Smooth muscle cell of the brain vasculature (primary cell): ENCODE results near the gene TMOD2.

ENCODE experiments used
- DNase-seq: peaks from one replicate; pipeline ENCODE4 v3.0.0-alpha.2; 2012; ENCODE audit warnings: low read depth, low spot score

TMOD2 gene

DNA sequence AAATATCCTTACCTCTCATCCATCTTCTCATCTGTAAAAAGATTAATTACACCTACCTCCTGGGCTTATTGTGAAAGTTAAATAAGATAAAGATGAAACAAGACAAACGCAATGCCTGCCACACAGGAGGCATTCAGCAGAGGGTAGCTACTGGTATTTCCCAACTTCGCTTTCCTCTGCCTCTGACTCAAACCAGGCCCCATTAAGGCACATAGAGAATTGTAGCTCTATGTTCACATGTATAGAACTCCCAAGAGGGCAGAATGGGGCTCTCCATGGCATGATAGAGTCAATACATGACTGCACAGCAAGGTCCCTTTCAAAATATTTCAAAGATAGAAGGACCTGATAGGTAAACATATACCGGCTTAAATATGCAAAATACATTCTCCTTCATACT, 15.3 kb upstream of the TMOD2 start:
- DNase-seq, result no peak

DNA sequence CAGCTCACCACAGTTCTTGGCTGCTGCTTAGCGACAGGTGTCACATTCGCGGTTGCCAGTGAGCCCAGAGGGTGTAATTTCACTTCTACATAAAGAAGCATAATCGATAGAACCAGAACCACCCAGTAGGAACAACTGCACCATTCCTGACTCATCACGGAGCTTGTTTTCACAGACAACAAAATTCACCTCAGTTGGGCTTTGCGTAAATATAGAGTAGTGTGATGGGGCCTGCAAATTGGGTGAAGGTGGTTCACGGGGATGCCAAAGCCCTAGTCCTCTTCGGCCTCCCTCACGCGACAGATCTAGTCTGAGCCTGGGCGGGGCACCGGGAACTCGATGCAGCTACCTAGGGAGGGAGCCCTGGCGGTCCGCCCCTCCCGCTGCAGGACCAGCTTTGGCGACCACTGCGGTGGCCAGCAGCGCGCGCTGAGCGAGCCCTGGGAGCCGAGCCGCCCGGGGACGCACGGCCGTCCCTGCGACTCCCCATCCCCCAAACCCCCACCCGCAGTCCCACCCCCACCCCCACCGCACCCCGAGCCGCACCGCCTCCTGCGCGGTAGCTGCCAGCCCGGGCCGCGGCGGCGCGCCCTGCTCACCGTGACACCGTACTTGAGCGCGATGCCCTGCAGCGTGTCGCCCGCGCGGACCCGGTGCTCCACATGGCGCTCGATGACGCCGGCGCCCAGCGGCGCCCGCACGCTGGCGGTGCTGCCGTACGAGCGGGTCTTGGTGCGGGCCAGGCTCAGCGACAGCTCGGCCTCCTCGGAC, 14.5 kb upstream of the TMOD2 start:
- DNase-seq, result no peak

DNA sequence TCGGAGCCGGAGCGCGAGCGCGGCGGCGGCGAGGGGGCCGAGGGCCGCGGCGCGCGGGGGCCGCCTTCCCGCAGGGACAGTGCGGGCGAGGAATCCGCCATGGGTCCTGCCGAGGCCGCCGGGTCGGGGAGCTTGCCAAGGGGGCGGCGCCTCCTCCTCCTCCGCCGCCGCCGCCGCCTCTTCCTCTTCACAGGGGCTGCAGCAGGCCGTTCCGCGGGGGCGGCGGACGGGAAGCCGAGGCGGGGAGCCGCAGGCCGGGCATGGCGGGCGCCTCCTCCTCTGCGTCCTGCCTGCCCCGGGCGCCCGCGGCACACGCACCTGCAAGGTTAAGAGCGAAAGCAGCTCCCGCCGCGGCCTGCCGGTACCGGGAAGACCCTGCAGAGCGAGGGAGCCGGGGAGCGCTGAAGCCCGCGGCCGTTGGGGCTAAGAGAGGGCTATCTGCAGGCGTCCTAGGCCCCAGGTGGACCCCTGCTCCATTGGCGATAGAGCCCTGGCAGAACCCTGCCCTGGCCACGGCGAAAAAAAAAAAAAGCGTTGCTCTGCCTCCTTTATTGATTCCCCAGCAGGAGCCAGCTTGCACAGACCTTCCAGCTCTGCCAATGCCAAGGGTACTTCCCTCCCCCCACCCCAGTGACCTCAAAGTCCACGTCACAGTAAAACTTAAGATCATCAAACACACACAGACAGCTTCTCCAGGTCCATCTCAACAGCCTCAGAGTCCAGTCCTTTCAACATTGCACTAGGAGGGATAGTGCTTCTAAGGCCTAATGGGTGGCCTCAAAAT, 13.7 kb upstream of the TMOD2 start, which contains the start of gene LYSMD2:
LYSMD2 (minus strand) TSS at position 134 of the 784 bp plus-strand sequence; CDS start at position 101, 33 bp downstream.
- no peak for DNase-seq

DNA sequence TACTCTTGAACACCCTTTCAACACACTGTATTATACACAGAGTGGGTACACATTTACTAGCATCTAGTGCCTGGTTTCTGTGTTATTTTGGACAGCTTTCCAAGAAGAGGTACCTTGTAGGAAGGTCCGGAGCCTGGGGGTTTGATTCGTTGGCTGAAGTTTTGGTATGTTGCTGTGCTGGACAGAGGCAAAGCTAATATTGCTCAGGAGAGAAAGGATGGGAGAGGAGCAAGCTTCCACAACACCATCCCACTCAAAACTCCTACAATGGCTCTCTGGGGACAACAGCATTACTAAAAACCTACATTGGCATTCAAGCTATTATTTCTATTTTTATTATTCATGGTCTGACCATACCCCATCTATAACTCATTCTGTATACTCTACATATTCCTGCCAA, 12.8 kb upstream of the TMOD2 start:
- DNase-seq, result no peak

DNA sequence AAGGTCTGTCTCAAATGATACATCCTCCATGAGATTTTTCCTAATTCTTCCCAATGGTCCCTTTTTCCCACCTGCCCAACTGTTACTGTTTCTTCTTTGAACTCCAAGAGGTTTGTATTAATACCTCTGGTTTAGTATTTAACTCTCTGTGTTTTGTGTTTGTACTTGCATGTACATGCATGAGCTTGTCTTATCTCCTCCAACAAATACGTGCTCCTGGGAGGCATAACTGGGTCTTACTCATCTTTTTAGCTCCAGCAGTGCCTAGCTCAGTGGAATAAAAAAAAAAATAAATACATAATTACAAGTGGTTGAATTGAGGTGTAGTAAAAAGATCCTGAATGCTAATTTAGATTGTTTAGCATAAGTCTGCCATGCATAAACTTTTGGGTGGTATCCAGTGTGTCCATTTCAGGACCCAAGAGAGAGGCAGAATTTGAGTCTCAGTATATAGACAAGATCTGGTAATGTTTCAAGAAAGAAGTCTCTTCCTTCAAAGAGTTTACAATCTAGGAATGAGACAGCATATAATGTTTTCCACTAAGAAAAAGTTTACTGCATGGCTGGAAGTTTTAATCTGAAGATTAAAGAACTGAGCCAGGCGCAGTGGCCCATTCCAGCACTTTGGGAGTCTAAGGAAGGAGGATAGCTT, 12.2 kb upstream of the TMOD2 start:
- no peak for DNase-seq

DNA sequence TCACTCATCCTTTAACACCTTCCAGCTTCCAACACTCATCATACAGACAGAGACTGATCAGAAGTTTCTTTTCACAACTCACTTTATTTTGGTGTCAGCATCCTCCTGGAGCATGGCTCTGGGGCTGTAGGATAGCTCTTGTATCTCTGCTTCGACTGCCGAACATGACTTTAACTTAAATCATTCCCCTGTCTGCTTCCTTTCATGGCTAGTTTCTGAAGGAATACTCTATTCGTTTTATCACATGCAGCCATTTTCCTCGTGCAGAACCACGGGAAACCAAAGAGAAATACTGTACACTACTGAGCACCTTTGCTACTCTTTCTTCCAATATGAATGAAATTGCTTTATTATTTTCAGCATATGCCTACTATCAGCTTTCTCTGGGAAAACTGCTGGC, 2.1 kb upstream of the TMOD2 start:
- no peak for DNase-seq

DNA sequence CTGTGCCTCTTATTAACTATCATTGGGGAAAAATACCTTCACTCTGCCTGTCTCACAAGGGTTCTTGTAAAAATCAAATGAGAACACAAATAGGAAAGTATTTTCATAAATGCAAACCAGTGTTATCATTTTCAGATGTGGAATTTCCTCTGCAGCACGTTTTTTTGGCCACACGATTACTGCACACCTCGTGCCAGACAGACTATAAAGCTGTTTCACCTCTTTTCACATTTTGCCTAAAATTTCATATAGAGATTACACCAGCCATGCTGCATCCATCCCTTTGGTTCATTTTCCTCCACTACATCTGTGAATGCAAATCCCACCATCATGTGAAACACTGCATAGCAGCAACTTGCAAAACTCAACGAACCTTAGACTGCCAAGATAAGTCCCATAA, 1.2 kb upstream of the TMOD2 start:
- no peak for DNase-seq

DNA sequence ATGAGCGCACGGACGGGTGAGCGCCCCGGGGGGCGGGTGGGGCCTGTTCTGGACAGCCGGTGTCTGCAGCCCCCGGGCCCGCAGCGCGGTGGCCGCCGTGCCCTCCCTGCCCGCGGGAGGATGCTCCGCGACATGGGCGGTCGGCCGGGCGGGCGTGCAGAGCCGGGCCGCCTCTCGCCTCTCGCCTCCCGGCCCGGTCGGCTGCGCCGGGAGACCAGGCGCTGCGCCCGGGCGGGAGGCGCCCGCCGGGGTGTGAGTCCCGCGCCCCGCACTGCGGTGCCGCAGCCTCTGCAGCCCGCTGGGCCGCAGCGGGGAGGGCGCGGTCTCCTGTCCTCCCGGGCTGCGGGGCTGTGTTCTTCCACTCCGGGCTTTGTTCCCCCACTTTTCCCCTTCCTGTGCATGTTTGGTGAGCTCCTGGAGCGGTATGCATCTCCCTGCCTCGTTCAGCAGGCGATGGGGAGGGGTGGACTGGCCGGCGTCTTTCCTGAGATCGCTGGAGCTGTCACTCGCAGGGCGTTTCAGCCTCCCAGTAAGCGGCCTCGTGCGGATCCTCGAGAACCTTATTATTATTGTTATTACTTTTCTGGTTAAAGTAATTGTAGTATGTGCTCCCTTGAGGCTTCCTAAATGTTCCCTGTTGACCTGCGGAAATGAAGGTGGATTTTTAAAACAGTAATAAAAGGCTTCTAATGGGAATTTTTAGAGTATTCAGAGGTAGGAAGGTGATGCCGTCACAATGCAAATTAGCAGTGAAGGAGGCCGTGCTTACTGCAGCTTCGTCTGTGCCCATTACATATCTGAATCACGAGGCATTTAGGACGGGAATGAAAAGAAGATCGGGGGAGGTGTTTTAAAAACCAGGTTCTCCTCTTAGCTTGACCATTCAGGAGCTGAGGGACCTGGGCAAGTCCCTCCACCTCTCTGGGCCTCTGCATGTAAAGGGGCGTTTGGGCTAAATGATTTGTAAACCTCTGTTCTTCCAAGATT, 593 bp downstream of the TMOD2 start:
- no peak for DNase-seq

DNA sequence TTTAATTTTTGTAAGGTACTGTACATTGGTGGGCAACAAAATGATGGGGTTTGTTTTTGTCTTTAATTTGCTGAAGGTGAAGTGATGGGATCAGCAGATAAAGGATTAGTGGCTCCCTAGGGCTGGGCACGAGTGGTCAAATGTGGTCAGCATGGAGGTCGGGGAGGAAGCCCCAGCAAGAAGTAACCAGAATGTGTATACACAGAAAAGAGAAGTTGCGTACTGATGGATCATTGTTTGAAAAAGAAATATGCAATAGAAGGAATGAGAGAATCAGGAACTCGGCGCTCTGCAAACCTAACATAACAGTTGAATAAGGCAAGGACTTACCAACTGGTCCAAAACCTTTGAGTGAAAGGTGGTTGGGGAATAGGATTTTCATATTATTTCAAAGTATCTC, 1.5 kb downstream of the TMOD2 start:
- DNase-seq, result no peak

DNA sequence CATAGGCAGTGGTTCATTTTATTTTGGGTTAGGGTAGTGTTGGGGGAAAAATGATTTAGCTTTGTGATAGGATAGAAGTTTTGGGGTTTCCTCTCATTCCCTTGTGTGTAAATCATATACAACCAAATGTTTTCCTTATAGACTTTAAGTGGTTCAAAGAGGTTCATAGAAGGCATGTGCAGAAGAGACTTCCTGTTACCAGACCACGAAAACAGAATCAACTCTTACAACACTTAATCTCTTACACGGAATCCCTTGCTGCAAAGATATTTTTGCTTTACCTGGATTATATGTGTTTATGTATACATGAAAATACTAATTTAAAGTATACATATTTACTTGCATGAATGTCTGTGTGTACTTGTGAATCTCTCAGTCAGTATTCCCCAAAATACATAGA, 2.9 kb downstream of the TMOD2 start:
- DNase-seq, result no peak

DNA sequence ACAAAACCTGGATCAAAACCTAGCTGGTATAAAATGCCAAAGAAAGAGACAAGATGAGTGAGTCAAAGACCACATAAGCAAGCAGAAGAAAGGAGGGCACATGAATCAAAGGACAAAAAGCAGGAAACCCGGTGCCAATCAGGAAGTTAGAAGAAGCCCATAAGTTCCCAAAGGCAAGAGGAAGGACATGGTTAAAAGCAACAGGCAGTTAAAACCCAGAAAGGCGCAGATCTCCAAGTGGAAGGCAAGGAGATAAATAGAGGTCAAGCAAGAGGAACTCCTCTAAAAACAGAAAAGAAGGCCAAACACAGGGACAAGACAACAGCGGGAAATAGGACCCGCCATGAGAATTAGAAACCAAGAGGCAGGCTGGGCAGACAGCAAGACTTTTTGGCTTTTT, 4.4 kb downstream of the TMOD2 start:
- no peak for DNase-seq

DNA sequence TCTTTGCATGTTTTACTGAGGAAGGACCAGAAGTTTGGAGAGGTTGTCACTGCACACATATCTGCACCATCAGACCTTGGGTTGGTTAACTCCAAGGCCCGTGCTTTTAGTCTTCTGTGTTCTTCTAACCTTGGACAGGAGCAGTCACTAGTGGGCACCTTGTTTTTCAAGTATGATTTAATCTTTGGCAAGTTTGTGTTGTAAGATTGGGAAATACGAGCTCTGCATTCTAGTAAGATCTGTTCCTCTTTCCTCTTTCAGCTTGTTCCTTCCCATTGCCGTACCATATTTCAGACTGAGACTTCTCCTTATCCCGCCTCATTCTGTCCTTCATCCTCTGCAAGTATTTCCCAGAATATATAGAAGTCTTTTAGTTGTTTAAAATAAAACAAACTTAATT, 5.1 kb downstream of the TMOD2 start:
- DNase-seq, result no peak

DNA sequence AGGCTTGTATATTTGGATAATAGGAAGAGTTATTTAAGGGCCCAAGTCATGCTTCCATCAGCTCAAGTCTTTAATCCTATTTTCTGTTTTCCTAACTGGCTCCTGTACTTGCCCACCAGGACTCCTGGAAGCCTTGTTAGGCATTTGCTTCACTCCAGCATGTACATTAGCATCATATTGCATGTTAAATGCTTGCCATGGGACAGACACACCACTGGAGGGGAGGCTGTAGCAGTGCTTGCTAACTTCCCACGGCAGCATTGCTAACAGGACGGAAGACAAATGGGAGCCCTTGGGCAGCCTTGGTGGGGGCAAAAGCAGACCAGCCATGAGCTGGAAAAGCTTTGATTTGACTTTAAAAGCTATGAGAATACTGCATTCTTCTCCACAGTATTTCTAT, 6.1 kb downstream of the TMOD2 start:
- DNase-seq, result no peak

DNA sequence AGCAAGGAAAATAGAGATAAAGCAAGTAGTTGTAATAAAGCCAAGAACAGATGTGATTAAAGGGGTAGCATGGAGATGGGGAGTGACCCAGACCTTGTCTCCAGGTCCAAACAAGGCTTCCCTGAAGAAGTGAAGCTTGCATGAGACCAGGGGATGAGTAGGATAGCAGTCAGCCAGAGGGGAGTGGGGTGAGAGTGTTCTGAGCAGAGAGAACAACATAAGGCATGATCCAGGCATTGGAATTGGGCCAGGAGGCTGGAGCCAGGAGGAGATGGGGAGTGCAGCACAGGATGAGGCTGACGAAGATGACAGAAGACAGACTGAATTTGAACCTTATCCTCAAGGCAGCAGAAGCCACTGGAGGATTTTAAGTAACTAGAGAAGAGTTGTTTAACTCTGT, 7.2 kb downstream of the TMOD2 start:
- DNase-seq, result no peak

DNA sequence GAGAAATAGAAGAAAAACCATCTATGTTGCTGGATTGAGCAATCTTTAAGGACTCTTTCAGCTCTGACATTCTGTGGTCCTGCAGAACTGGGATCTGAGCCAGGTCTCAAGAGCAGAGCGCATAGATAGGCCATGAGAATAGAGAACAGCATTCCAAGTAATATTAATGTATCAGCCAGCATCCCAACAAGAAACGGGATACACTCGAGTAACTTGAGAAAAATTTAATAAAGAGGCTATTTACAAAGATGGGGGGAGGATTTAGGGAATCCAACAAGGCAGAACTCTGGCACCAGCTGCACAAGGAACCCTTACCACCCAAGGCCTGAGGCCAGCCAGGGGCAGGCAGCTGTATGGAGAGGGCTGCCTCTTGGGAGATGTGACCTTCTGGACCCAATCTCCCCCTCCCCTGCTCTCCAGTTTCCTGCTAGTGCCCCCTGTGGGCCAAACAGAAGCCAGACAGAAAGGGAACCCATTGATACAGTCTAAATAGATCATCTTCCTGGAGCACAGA, 8.2 kb downstream of the TMOD2 start:
- DNase-seq, result peak; percentile 69

DNA sequence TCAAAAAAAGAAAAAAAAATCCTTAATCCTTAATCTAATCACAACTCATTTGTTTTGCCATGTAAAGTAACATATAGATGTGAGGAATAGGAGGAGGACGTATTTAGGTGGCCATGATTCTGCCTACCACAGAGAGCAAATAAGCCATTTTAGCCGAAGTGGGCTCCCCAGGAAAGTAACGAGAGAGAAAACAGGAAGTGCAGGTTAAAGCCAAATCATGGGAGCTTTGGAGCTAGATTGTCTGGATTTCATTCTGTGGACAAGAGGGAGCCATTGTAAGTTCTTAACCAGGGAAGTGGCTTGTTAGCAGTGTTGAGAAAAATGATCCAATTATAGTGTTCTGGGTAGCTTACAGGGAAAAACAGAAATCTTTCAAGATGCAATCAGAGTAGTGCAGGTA, 9.4 kb downstream of the TMOD2 start:
- no peak for DNase-seq

DNA sequence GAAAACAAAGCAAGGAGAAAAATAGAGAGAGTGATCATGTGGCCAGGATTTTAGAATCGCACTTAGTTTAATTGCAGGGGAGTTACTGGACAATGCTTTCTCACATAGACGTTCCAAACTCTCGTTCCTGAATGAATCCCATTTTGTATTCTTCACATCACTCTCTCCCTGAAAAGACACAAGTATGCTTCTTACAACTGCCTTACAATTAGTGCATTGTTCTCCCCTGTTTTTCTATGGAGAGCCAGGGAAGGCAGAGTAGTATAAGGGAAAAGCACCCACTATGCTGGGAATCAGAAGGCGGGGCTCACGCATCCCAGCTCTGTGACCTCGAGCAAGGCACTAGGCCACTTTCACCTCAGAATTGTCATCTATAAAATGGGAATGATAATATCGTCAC, 14.4 kb downstream of the TMOD2 start:
- DNase-seq, result no peak

DNA sequence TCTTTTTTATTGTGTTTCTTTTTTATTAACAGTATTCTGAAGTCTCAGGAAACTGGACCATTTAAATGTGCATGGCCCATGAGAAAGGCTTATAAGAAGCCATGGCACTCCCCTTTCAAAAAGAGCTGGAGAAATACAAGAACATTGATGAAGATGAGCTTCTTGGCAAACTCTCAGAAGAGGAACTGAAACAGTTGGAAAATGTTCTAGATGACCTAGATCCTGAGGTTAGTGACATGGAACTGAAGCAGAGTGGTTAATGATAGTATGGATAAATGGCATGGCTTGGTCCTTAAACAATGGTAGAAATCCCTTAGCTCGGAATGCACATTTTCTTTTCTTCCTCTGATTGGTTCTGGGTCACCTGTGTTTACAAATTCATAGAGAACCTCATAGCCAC, 14.9 kb downstream of the TMOD2 start:
- DNase-seq, result no peak

DNA sequence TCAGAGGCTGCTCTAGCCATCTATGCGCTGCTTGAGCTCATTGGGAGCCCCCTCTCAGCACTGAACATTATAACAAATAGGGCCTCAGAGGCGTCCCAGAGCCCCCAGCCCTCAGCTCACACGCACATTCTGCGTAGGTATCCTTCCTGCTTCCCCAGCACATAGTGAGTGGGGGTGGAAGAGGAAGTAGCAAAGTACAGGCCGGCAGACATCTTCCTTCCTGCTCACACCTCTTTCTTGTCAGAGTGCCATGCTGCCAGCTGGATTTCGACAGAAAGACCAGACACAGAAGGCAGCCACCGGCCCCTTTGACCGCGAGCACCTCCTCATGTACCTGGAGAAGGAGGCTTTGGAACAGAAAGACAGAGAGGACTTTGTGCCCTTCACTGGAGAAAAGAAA, 16.6 kb downstream of the TMOD2 start:
- DNase-seq, result no peak

DNA sequence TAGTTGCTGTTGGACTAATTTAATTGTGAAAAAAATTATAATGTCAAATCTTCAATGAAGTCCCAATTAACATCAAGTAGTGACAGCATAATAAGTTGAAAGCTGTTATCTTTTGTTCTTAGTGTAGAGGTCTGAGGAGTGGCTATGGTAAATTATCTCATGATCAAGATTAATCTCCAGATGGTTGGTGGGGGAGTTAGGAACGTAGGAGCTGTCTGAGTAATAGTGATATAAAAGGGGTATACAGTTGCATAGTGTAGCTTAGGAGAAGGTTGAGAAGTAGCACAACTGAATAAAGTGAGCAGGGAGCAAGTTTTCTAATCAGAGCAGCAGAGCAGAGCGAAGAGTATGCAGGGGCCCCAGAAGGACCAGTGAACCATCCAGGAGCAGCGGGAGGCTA, 19.5 kb downstream of the TMOD2 start:
- DNase-seq, result no peak

DNA sequence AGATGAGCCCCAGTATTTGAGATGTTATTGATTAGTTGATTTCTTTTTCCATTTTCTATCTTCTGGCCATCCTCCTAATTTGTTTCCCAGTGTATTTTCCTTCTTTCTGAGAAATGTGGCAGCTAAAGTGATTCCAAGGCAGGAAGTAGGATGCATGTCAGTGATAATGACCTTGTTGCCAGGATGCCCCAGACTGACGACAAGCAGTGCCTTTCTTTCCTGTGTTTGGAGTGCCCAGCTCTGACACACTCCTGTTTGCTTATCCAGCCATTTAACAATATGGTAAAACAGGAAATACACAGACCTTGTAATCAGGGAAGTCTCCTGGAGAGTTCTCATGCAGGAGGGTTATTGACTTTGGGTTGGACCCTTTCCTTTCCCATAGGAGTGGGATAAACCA, 20.4 kb downstream of the TMOD2 start:
- no peak for DNase-seq
